ENCODE data around the gene CNTRL. TPM values are rescaled to one million over a fixed set of nuclear protein-coding genes. Genes with fewer than 3 reads are reported as not detected.

The CNTRL gene
- total RNA-seq, 1 experiment from 2014 or later: 18.9 TPM

GRCh38 chr9:121053544-121053943 is 21.2 kb upstream of the CNTRL start:
- BruUV-seq (replicated peaks): no TSS peak
- POLR2A ChIA-PET: no interaction called here
- intact Hi-C loops (cut with micrococcal nuclease): no loop called here
- no peak for DNase-seq (ENCODE audit: unreplicated experiment)
- Mint-ChIP-seq H3K27me3 (ENCODE audit: insufficient read depth, unreplicated experiment) (no peaks in the 10 kb centered on the region), H3K4me3 (ENCODE audit: unreplicated experiment) (no peak overlapping the region), H3K27ac (ENCODE audit: low read depth, unreplicated experiment) (no peak overlapping the region), H3K9me3 (ENCODE audit: unreplicated experiment) (no peaks in the 10 kb centered on the region), H3K4me1 (ENCODE audit: insufficient read depth, unreplicated experiment) (no peaks in the 10 kb centered on the region), H3K36me3 (ENCODE audit: insufficient read depth, unreplicated experiment) (no peaks in the 10 kb centered on the region)
- CTCF ChIA-PET: interaction anchor here (0.6 kb wide), 1 partner anchor 407 kb away, joined by 3 read pairs; no protein-coding TSS in a partner anchor
- TF ChIP-seq CTCF (IDR thresholded peaks at IDR 0.05; ENCODE audit: unreplicated experiment): no peak

DNA sequence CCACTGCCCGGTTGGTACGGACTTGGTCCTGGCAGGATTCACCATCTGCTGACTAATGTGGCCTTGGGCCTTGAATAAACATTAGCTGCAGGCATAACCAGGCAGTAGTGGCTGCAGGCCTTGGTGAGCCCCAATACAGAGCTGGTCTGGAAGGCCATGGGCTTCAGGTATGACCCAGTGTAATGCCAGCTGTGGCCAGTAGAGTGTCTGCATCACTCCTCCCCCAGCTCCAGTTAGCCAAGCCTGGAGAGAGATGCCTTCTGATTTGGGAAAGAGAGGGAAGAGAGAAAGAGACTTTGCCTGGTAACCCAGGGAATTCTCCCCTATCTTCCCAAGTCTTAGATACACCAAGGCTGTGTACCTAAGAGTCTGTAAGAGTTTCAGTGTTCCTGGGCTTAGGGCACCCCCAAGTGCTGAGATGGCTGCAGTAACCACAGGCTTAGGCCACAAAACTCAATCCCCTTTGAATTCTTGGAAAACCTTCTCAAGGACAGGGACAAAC is 19.1 kb upstream of the CNTRL start:
- H3K9me3 Mint-ChIP-seq (ENCODE audit: unreplicated experiment): no peaks in the 10 kb centered on the region
- no peaks in the 10 kb centered on the region for H3K27me3 Mint-ChIP-seq (ENCODE audit: insufficient read depth, unreplicated experiment)
- no peaks in the 10 kb centered on the region for H3K36me3 Mint-ChIP-seq (ENCODE audit: insufficient read depth, unreplicated experiment)
- no peak overlapping the region for H3K4me3 Mint-ChIP-seq (ENCODE audit: unreplicated experiment)
- no peak overlapping the region for H3K27ac Mint-ChIP-seq (ENCODE audit: low read depth, unreplicated experiment)
- CTCF ChIA-PET: interaction anchor here (0.5 to 8.9 kb wide), 9 partner anchors 17 to 300 kb away, joined by 3 to 111 read pairs (median 3); no protein-coding TSS in a partner anchor
- intact Hi-C loops (cut with micrococcal nuclease): no loop called here
- peak; percentile 23 for DNase-seq (ENCODE audit: unreplicated experiment)
- no peaks in the 10 kb centered on the region for H3K4me1 Mint-ChIP-seq (ENCODE audit: insufficient read depth, unreplicated experiment)
- TF ChIP-seq CTCF (IDR thresholded peaks at IDR 0.05; ENCODE audit: unreplicated experiment): peak; percentile 26
- BruUV-seq (replicated peaks): no TSS peak
- POLR2A ChIA-PET: no interaction called here

GRCh38 chr9:121057821-121058220 is 16.9 kb upstream of the CNTRL start:
- H3K4me1 Mint-ChIP-seq (ENCODE audit: insufficient read depth, unreplicated experiment): no peaks in the 10 kb centered on the region
- POLR2A ChIA-PET: no interaction called here
- TF ChIP-seq CTCF (IDR thresholded peaks at IDR 0.05; ENCODE audit: unreplicated experiment): no peak
- H3K36me3 Mint-ChIP-seq (ENCODE audit: insufficient read depth, unreplicated experiment): no peaks in the 10 kb centered on the region
- intact Hi-C loops (cut with micrococcal nuclease): no loop called here
- no peak for DNase-seq (ENCODE audit: unreplicated experiment)
- H3K9me3 Mint-ChIP-seq (ENCODE audit: unreplicated experiment): no peaks in the 10 kb centered on the region
- BruUV-seq (replicated peaks): no TSS peak
- H3K27ac Mint-ChIP-seq (ENCODE audit: low read depth, unreplicated experiment): no peak overlapping the region
- no peaks in the 10 kb centered on the region for H3K27me3 Mint-ChIP-seq (ENCODE audit: insufficient read depth, unreplicated experiment)
- CTCF ChIA-PET: interaction anchor here (1.2 to 8.9 kb wide), 3 partner anchors 72 to 302 kb away, joined by 4 to 111 read pairs (median 24); no protein-coding TSS in a partner anchor
- H3K4me3 Mint-ChIP-seq (ENCODE audit: unreplicated experiment): no peak overlapping the region

- Mint-ChIP-seq H3K9me3 (ENCODE audit: unreplicated experiment) (no peaks in the 10 kb centered on the region), H3K4me1 (ENCODE audit: insufficient read depth, unreplicated experiment) (no peaks in the 10 kb centered on the region), H3K27me3 (ENCODE audit: insufficient read depth, unreplicated experiment) (no peaks in the 10 kb centered on the region), H3K4me3 (ENCODE audit: unreplicated experiment) (no peak overlapping the region), H3K27ac (ENCODE audit: low read depth, unreplicated experiment) (no peak overlapping the region), H3K36me3 (ENCODE audit: insufficient read depth, unreplicated experiment) (no peaks in the 10 kb centered on the region)
- DNase-seq (ENCODE audit: unreplicated experiment): no peak
- ChIA-PET POLR2A (interaction anchor here (0.6 to 1.1 kb wide), 2 partner anchors 74 to 305 kb away, joined by 5 to 9 read pairs; no protein-coding TSS in a partner anchor), CTCF (interaction anchor here (0.5 to 8.9 kb wide), 54 partner anchors 7 to 1508 kb away, joined by 3 to 111 read pairs (median 4); partner anchors contain the start of genes C5 and CNTRL)
- intact Hi-C loops (cut with micrococcal nuclease): no loop called here
- no TSS peak for BruUV-seq (replicated peaks)
- no peak for TF ChIP-seq CTCF (IDR thresholded peaks at IDR 0.05; ENCODE audit: unreplicated experiment)
Observed at GRCh38 chr9:121059513-121059912, 15.2 kb upstream of the CNTRL start.
